EH (cell line): Measurements from ENCODE around the gene ATOH8.

ENCODE experiments used
- DNase-seq: peaks from one replicate; pipeline ENCODE4 v3.0.0-alpha.2; 2015; ENCODE audit warnings: low read depth

Gene ATOH8

GRCh38 chr2:85736456-85737355, 17.1 kb upstream of the ATOH8 start:
- peak; percentile 53 for DNase-seq

- peak; percentile 89 for DNase-seq
Measured at GRCh38 chr2:85737481-85737880, 16.3 kb upstream of the ATOH8 start.

- DNase-seq, result no peak
Measured at GRCh38 chr2:85737961-85738360, 15.8 kb upstream of the ATOH8 start.

GRCh38 chr2:85740193-85740592, 13.6 kb upstream of the ATOH8 start:
- DNase-seq, result no peak

GRCh38 chr2:85741211-85741832, 12.5 kb upstream of the ATOH8 start:
- no peak for DNase-seq

- peak; percentile 97 for DNase-seq
Measured at GRCh38 chr2:85741833-85742455, 11.8 kb upstream of the ATOH8 start.

- DNase-seq, result peak; percentile 49
Measured at GRCh38 chr2:85743304-85743978, 10.3 kb upstream of the ATOH8 start.

GRCh38 chr2:85744055-85744454, 9.7 kb upstream of the ATOH8 start:
- no peak for DNase-seq

GRCh38 chr2:85744741-85745601, 8.8 kb upstream of the ATOH8 start:
- DNase-seq, result peak; percentile 84

- DNase-seq, result no peak
Measured at GRCh38 chr2:85745619-85746018, 8.2 kb upstream of the ATOH8 start.

GRCh38 chr2:85746321-85747004, 7.3 kb upstream of the ATOH8 start:
- DNase-seq, result no peak

- no peak for DNase-seq
Measured at GRCh38 chr2:85747441-85747840, 6.3 kb upstream of the ATOH8 start.

- no peak for DNase-seq
Measured at GRCh38 chr2:85748039-85748734, 5.6 kb upstream of the ATOH8 start.

GRCh38 chr2:85748985-85749875, 4.6 kb upstream of the ATOH8 start:
- DNase-seq, result peak; percentile 91

- DNase-seq, result peak; percentile 70
Measured at GRCh38 chr2:85750587-85751575, 2.9 kb upstream of the ATOH8 start.

- DNase-seq, result no peak
Measured at GRCh38 chr2:85751627-85752026, 2.2 kb upstream of the ATOH8 start.

GRCh38 chr2:85753035-85753524, 711 bp upstream of the ATOH8 start:
- no peak for DNase-seq
